GM12872 (cell line): ENCODE data around the gene NUP188.

ENCODE experiments used
- CTCF ChIP-seq: IDR thresholded peaks from 3 replicates; pipeline ENCODE4 v1.5.1; 2011; ENCODE audit warnings: low read depth, mild to moderate bottlenecking, low read length, moderate library complexity; ENCODE audit not compliant: insufficient read depth

The NUP188 gene

GRCh38 chr9:129038109-129038852 is 90.8 kb downstream of the NUP188 start:
- no peak for TF ChIP-seq CTCF

- TF ChIP-seq CTCF: no peak
These were observed 92.7 kb downstream of the NUP188 start for GRCh38 chr9:129040113-129040643.

- TF ChIP-seq CTCF: no peak
These were observed 94.5 kb downstream of the NUP188 start for GRCh38 chr9:129042016-129042415.

GRCh38 chr9:129052592-129052991 is 105.1 kb downstream of the NUP188 start:
- TF ChIP-seq CTCF: no peak

- no peak for TF ChIP-seq CTCF
These were observed 105.5 kb downstream of the NUP188 start for GRCh38 chr9:129053020-129053419.

- TF ChIP-seq CTCF: no peak
These were observed 106.8 kb downstream of the NUP188 start for GRCh38 chr9:129054163-129054851.
